Dendritic cell treated with granulocyte-macrophage colony-stimulating factor and Interleukin-4, amounts not matched to agents 40 ng/mL and 50 ng/mL, for 4 days (primary cell): Measurements from ENCODE around the gene GAP43.
"Not testable (repeated sequence)": the region's sequence is repeated elsewhere in the genome, so short reads cannot be mapped to it uniquely, and the experiment has no call there.

Experiments used
- H3K27ac Mint-ChIP-seq: one replicate; pipeline ENCODE4 v1.8.0; 2022; ENCODE audit warnings: mild to moderate bottlenecking, mixed read lengths
- H3K27me3 Mint-ChIP-seq: one replicate; pipeline ENCODE4 v1.8.0; 2022; ENCODE audit warnings: mild to moderate bottlenecking, mixed read lengths
- H3K36me3 Mint-ChIP-seq: one replicate; pipeline ENCODE4 v1.8.0; 2022; ENCODE audit warnings: low read depth, mixed read lengths
- H3K4me1 Mint-ChIP-seq: one replicate; pipeline ENCODE4 v1.8.0; 2022; ENCODE audit warnings: low read depth, mixed read lengths
- H3K4me3 Mint-ChIP-seq: one replicate; pipeline ENCODE4 v1.8.0; 2022; ENCODE audit warnings: mild to moderate bottlenecking, moderate library complexity, mixed read lengths
- H3K9me3 Mint-ChIP-seq: one replicate; pipeline ENCODE4 v1.8.0; 2022; ENCODE audit warnings: mixed read lengths
- intact Hi-C: fragments of 100-400 bp; cut with micrococcal nuclease; formaldehyde crosslinking; loops from one replicate; pipeline ENCODE4 v1.15.0; 2022

GAP43 gene

DNA sequence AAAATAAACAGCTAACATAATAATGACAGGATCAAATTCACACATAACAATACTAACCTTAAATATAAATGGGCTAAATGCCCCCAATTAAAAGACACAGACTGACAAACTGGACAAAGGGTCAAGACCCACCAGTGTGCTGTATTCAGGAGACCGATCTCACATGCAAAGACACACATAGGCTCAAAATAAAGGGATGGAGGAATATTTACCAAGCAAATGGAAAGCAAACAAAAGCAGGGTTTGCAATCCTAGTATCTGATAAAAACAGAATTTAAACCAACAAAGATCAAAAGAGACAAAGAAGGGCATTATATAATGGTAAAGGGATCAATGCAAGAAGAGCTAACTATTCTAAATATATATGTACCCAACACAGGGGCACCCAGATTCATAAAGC is 129.7 kb downstream of the GAP43 start:
- H3K4me3 Mint-ChIP-seq, H3K4me1 Mint-ChIP-seq, H3K27ac Mint-ChIP-seq, H3K27me3 Mint-ChIP-seq, H3K36me3 Mint-ChIP-seq, intact Hi-C loops: not testable (repeated sequence)
- H3K9me3 Mint-ChIP-seq: peaks cover 17% of the 10 kb centered on the region

DNA sequence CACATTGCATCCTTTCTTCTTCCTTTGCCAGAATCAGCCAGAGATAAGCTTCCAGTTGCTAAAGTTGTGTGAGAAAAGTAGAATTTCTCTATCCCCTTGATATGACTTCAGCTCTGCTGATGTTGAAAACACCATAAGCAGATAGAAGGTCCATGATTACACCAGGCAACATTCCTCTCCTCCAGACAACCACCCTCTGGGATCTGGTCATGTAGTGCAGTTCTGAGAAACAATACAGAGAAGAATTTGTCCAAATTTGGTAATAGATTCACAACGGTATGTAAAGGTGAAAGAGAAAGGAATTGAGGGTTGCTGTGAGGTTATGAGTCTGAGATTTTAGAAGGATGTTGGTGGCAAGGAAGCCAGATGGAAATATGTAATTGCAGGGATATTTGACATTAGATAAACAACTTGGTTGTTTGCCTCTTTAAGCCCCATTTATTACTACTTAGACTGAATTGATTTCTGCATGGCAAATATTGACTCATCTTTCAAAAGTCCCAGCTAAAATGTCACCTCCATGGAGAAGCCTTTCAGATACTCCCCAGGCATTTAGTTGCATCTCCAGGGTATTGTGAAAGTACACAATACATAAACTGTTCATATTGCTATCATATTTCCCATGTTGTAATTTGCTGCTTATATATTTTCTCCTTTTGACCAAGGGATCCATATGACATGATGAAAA is 134.9 kb downstream of the GAP43 start:
- Mint-ChIP-seq H3K4me3 (no peak overlapping the region), H3K27me3 (no peaks in the 10 kb centered on the region), H3K4me1 (no peaks in the 10 kb centered on the region), H3K36me3 (no peaks in the 10 kb centered on the region), H3K27ac (no peak overlapping the region), H3K9me3 (peaks cover 11% of the 10 kb centered on the region)
- intact Hi-C loops: no loop called here

- Mint-ChIP-seq H3K27me3 (no peaks in the 10 kb centered on the region), H3K36me3 (no peaks in the 10 kb centered on the region)
These were observed 137.4 kb downstream of the GAP43 start for GRCh38 chr3:115760716-115761115.

DNA sequence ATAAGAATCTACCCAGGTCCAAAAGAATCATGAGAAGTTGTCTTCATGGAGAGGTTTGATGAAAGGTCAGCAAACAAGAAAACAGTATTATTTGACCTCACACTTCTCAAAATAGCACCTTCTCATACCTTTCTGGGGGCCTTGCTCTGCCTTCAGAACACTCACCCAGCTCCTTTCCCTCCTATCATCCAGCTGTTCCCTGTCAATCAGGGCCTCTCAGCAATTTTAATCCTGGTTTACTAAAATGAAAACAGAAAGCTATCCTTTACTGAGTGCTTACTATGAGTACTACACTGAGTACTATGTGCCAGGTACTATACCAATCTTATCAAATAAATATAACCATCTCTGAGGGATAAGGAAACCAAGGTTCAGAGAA is 138.6 kb downstream of the GAP43 start:
- Mint-ChIP-seq H3K4me1 (no peaks in the 10 kb centered on the region), H3K27me3 (no peaks in the 10 kb centered on the region), H3K4me3 (no peak overlapping the region), H3K27ac (no peak overlapping the region), H3K36me3 (no peaks in the 10 kb centered on the region), H3K9me3 (no peaks in the 10 kb centered on the region)
- intact Hi-C loops: no loop called here

More at GRCh38 chr3:115760716-115761115, 137.4 kb downstream of the GAP43 start:
- Mint-ChIP-seq H3K4me1 (no peaks in the 10 kb centered on the region), H3K27ac (no peak overlapping the region), H3K4me3 (no peak overlapping the region), H3K9me3 (no peaks in the 10 kb centered on the region)
- intact Hi-C loops: no loop called here

- intact Hi-C loops: no loop called here
- Mint-ChIP-seq H3K36me3 (no peaks in the 10 kb centered on the region), H3K27ac (no peak overlapping the region), H3K4me3 (no peak overlapping the region), H3K9me3 (no peaks in the 10 kb centered on the region), H3K4me1 (no peaks in the 10 kb centered on the region), H3K27me3 (no peaks in the 10 kb centered on the region)
These were observed 143.5 kb downstream of the GAP43 start for GRCh38 chr3:115766587-115767482.

DNA sequence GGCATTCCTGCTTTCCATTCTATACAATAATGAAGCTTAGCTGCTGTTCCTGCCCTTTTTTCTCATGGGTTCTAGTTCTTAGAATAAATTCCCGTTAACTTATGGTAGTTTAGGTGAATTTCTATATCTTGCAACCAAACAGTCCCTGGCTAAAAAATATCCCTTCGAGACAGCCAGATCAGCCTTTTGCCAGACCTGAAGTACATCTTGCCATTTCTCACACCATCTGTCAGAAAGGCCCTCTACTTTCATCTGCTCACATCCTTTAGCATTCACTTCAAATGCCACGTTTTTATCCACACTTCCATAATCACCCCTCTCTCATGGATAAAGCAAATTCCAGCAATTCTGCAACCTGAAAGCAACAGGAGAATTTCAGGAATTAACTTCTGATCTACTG is 145.4 kb downstream of the GAP43 start:
- Mint-ChIP-seq H3K27ac (no peak overlapping the region), H3K4me3 (no peak overlapping the region), H3K9me3 (no peaks in the 10 kb centered on the region), H3K4me1 (no peaks in the 10 kb centered on the region), H3K27me3 (no peaks in the 10 kb centered on the region), H3K36me3 (no peaks in the 10 kb centered on the region)
- intact Hi-C loops: no loop called here
